HEK293 (cell line): ENCODE measurements around the gene CCDC124.

Experiments used
- GLIS2 ChIP-seq: fragments of 450-650 bp; formaldehyde crosslinking; IDR thresholded peaks from 2 replicates; pipeline ENCODE4 v1.5.1; 2016; ENCODE audit warnings: missing biosample characterization, missing genetic modification characterization
- HOXA7 ChIP-seq: sonication (generic); formaldehyde crosslinking; IDR thresholded peaks from 2 replicates; pipeline ENCODE4 v1.8.1; 2022; ENCODE audit warnings: missing genetic modification reagents, borderline replicate concordance
- KLF9 ChIP-seq: fragments of 450-650 bp; formaldehyde crosslinking; IDR thresholded peaks from 2 replicates; pipeline ENCODE4 v1.5.1; 2016; ENCODE audit warnings: missing biosample characterization, missing genetic modification characterization, low read depth
- SP2 ChIP-seq: fragments of 450-650 bp; formaldehyde crosslinking; IDR thresholded peaks from 2 replicates; pipeline ENCODE4 v1.5.1; 2016; ENCODE audit warnings: missing biosample characterization, missing genetic modification characterization
- SP7 ChIP-seq: fragments of 450-650 bp; formaldehyde crosslinking; IDR thresholded peaks from 2 replicates; pipeline ENCODE4 v1.5.1; 2016; ENCODE audit warnings: missing biosample characterization, missing genetic modification characterization
- ZBTB8A ChIP-seq: fragments of 450-650 bp; formaldehyde crosslinking; IDR thresholded peaks from 2 replicates; pipeline ENCODE4 v1.5.1; 2016; ENCODE audit warnings: missing biosample characterization, missing genetic modification characterization
- ZEB2 ChIP-seq: fragments of 450-650 bp; formaldehyde crosslinking; IDR thresholded peaks from 2 replicates; pipeline ENCODE4 v1.5.1; 2016; ENCODE audit warnings: missing biosample characterization, missing genetic modification characterization
- ZNF10 ChIP-seq: fragments of 450-650 bp; formaldehyde crosslinking; IDR thresholded peaks from 2 replicates; pipeline ENCODE4 v1.5.1; 2017; ENCODE audit warnings: missing biosample characterization, missing genetic modification characterization
- ZNF426 ChIP-seq: fragments of 450-650 bp; formaldehyde crosslinking; IDR thresholded peaks from 2 replicates; pipeline ENCODE4 v1.5.1; 2017; ENCODE audit warnings: missing biosample characterization, missing genetic modification characterization, mild to moderate bottlenecking, inconsistent platforms, moderate library complexity
- ZNF521 ChIP-seq: fragments of 450-650 bp; formaldehyde crosslinking; IDR thresholded peaks from 2 replicates; pipeline ENCODE4 v1.5.1; 2017; ENCODE audit warnings: missing biosample characterization, mild to moderate bottlenecking, missing genetic modification characterization
- ZNF600 ChIP-seq: fragments of 450-650 bp; formaldehyde crosslinking; IDR thresholded peaks from 2 replicates; pipeline ENCODE4 v1.5.1; 2016; ENCODE audit warnings: missing biosample characterization, missing genetic modification characterization
- ZNF677 ChIP-seq: fragments of 450-650 bp; IDR thresholded peaks from 2 replicates; pipeline ENCODE4 v1.5.0; 2018; ENCODE audit warnings: missing biosample characterization, mild to moderate bottlenecking, missing genetic modification characterization, moderate library complexity
- ZNF785 ChIP-seq: fragments of 450-650 bp; formaldehyde crosslinking; IDR thresholded peaks from 2 replicates; pipeline ENCODE4 v1.5.1; 2016; ENCODE audit warnings: missing biosample characterization, missing genetic modification characterization
- TF ChIP-seq, protein P1 (sequence below): fragments of 450-650 bp; formaldehyde crosslinking; IDR thresholded peaks from 2 replicates; pipeline ENCODE4; 2016; ENCODE audit warnings: missing biosample characterization, missing genetic modification characterization
- TF ChIP-seq, protein P2 (sequence below): fragments of 450-650 bp; formaldehyde crosslinking; IDR thresholded peaks from 2 replicates; pipeline ENCODE4 v1.5.1; 2016; ENCODE audit warnings: missing biosample characterization, missing genetic modification characterization
- TF ChIP-seq, protein P3 (sequence below): fragments of 450-650 bp; formaldehyde crosslinking; IDR thresholded peaks from 2 replicates; pipeline ENCODE4 v1.5.1; 2016; ENCODE audit warnings: missing biosample characterization, missing genetic modification characterization
- TF ChIP-seq, protein P4 (sequence below): fragments of 450-650 bp; formaldehyde crosslinking; IDR thresholded peaks from 2 replicates; pipeline ENCODE4 v1.5.1; 2016; ENCODE audit warnings: missing biosample characterization, missing genetic modification characterization, borderline replicate concordance
- TF ChIP-seq, protein P5 (sequence below): fragments of 450-650 bp; formaldehyde crosslinking; IDR thresholded peaks from 2 replicates; pipeline ENCODE4 v1.5.1; 2016; ENCODE audit warnings: missing biosample characterization, missing genetic modification characterization
- TF ChIP-seq, protein P6 (sequence below): fragments of 450-650 bp; formaldehyde crosslinking; IDR thresholded peaks from 2 replicates; pipeline ENCODE4 v1.5.1; 2017; ENCODE audit warnings: missing biosample characterization, missing genetic modification characterization
- TF ChIP-seq, protein P7 (sequence below): fragments of 450-650 bp; formaldehyde crosslinking; IDR thresholded peaks from 2 replicates; pipeline ENCODE4 v1.5.1; 2016; ENCODE audit warnings: missing biosample characterization, missing genetic modification characterization, low read depth

Gene CCDC124

DNA sequence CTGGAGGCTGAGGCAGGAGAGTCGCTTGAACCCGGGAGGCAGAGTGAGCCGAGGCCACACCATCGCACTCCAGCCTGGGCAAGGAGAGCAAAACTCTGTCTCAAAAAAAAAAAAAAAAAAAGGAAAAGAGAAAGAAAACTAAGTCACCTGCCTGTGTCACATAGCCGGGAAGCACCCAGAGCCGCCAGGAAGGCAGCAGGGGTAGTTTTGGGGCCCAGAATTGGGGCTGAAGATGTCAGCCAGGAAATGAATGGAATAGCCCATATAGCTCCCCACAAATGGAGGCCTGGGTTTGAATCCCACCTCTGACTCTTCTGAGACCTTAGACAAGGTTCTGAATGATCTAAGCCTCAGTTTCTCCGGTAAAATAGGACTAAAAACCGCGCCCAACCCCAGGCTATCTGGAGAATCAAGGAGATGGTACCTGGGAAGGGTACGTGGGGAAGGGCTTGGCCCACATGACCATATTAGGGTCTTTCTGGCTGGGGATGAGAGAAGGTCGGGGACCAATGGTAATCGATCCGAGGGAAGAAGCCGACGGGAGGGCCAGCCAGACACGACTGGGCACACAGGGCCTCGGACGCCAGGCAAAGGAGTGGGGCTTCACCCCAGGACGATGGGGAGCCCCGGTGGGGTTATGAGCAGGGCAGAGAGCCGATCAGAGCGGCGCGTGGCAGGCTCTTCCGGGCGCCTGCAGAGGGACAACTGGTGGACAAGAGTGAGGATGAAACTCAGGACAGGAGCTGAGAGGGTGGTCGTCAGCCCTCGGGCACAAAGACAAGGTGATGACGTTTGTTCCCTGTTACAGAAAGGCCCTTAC, 14.4 kb downstream of the CCDC124 start (continued):
- no peak for TF ChIP-seq ZNF521 (tag by site-specific recombination)
- peak; percentile 56 for TF ChIP-seq GLIS2
- TF ChIP-seq SP2 = peak; percentile 16; the same call in 1 of the 2 replicates
- TF ChIP-seq, protein P1, sequence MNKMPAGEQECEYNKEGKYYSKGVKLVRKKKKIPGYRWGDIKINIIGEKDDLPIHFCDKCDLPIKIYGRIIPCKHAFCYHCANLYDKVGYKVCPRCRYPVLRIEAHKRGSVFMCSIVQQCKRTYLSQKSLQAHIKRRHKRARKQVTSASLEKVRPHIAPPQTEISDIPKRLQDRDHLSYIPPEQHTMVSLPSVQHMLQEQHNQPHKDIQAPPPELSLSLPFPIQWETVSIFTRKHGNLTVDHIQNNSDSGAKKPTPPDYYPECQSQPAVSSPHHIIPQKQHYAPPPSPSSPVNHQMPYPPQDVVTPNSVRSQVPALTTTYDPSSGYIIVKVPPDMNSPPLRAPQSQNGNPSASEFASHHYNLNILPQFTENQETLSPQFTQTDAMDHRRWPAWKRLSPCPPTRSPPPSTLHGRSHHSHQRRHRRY (tag by site-specific recombination) = no peak
- no peak for TF ChIP-seq ZEB2
- peak; percentile 34; the same call in 1 of the 2 replicates for TF ChIP-seq ZBTB8A
- TF ChIP-seq ZNF677 (tag by site-specific recombination) = no peak
- TF ChIP-seq, protein P2, sequence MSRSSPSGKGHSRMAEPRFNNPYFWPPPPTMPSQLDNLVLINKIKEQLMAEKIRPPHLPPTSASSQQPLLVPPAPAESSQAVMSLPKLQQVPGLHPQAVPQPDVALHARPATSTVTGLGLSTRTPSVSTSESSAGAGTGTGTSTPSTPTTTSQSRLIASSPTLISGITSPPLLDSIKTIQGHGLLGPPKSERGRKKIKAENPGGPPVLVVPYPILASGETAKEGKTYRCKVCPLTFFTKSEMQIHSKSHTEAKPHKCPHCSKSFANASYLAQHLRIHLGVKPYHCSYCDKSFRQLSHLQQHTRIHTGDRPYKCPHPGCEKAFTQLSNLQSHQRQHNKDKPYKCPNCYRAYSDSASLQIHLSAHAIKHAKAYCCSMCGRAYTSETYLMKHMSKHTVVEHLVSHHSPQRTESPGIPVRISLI (tag by site-specific recombination) = no peak
- TF ChIP-seq, protein P3, sequence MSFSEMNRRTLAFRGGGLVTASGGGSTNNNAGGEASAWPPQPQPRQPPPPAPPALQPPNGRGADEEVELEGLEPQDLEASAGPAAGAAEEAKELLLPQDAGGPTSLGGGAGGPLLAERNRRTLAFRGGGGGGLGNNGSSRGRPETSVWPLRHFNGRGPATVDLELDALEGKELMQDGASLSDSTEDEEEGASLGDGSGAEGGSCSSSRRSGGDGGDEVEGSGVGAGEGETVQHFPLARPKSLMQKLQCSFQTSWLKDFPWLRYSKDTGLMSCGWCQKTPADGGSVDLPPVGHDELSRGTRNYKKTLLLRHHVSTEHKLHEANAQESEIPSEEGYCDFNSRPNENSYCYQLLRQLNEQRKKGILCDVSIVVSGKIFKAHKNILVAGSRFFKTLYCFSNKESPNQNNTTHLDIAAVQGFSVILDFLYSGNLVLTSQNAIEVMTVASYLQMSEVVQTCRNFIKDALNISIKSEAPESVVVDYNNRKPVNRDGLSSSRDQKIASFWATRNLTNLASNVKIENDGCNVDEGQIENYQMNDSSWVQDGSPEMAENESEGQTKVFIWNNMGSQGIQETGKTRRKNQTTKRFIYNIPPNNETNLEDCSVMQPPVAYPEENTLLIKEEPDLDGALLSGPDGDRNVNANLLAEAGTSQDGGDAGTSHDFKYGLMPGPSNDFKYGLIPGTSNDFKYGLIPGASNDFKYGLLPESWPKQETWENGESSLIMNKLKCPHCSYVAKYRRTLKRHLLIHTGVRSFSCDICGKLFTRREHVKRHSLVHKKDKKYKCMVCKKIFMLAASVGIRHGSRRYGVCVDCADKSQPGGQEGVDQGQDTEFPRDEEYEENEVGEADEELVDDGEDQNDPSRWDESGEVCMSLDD (tag by site-specific recombination) = peak; percentile 68; the same call in 1 of the 2 replicates
- no peak for TF ChIP-seq ZNF600 (tag by site-specific recombination)
- TF ChIP-seq, protein P4, sequence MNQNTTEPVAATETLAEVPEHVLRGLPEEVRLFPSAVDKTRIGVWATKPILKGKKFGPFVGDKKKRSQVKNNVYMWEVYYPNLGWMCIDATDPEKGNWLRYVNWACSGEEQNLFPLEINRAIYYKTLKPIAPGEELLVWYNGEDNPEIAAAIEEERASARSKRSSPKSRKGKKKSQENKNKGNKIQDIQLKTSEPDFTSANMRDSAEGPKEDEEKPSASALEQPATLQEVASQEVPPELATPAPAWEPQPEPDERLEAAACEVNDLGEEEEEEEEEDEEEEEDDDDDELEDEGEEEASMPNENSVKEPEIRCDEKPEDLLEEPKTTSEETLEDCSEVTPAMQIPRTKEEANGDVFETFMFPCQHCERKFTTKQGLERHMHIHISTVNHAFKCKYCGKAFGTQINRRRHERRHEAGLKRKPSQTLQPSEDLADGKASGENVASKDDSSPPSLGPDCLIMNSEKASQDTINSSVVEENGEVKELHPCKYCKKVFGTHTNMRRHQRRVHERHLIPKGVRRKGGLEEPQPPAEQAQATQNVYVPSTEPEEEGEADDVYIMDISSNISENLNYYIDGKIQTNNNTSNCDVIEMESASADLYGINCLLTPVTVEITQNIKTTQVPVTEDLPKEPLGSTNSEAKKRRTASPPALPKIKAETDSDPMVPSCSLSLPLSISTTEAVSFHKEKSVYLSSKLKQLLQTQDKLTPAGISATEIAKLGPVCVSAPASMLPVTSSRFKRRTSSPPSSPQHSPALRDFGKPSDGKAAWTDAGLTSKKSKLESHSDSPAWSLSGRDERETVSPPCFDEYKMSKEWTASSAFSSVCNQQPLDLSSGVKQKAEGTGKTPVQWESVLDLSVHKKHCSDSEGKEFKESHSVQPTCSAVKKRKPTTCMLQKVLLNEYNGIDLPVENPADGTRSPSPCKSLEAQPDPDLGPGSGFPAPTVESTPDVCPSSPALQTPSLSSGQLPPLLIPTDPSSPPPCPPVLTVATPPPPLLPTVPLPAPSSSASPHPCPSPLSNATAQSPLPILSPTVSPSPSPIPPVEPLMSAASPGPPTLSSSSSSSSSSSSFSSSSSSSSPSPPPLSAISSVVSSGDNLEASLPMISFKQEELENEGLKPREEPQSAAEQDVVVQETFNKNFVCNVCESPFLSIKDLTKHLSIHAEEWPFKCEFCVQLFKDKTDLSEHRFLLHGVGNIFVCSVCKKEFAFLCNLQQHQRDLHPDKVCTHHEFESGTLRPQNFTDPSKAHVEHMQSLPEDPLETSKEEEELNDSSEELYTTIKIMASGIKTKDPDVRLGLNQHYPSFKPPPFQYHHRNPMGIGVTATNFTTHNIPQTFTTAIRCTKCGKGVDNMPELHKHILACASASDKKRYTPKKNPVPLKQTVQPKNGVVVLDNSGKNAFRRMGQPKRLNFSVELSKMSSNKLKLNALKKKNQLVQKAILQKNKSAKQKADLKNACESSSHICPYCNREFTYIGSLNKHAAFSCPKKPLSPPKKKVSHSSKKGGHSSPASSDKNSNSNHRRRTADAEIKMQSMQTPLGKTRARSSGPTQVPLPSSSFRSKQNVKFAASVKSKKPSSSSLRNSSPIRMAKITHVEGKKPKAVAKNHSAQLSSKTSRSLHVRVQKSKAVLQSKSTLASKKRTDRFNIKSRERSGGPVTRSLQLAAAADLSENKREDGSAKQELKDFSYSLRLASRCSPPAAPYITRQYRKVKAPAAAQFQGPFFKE (tag by site-specific recombination) = no peak
- TF ChIP-seq ZNF10 (tag by site-specific recombination) = no peak
- TF ChIP-seq KLF9 (tag by site-specific recombination) = peak; percentile 11; the same call in 1 of the 2 replicates
- TF ChIP-seq, protein P5, sequence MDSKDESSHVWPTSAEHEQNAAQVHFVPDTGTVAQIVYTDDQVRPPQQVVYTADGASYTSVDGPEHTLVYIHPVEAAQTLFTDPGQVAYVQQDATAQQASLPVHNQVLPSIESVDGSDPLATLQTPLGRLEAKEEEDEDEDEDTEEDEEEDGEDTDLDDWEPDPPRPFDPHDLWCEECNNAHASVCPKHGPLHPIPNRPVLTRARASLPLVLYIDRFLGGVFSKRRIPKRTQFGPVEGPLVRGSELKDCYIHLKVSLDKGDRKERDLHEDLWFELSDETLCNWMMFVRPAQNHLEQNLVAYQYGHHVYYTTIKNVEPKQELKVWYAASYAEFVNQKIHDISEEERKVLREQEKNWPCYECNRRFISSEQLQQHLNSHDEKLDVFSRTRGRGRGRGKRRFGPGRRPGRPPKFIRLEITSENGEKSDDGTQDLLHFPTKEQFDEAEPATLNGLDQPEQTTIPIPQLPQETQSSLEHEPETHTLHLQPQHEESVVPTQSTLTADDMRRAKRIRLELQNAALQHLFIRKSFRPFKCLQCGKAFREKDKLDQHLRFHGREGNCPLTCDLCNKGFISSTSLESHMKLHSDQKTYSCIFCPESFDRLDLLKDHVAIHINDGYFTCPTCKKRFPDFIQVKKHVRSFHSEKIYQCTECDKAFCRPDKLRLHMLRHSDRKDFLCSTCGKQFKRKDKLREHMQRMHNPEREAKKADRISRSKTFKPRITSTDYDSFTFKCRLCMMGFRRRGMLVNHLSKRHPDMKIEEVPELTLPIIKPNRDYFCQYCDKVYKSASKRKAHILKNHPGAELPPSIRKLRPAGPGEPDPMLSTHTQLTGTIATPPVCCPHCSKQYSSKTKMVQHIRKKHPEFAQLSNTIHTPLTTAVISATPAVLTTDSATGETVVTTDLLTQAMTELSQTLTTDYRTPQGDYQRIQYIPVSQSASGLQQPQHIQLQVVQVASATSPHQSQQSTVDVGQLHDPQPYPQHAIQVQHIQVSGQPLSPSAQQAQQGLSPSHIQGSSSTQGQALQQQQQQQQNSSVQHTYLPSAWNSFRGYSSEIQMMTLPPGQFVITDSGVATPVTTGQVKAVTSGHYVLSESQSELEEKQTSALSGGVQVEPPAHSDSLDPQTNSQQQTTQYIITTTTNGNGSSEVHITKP (tag by site-specific recombination) = peak; percentile 76
- TF ChIP-seq ZNF785 (tag by site-specific recombination) = no peak
- TF ChIP-seq ZNF426 (tag by site-specific recombination) = no peak
- TF ChIP-seq, protein P6, sequence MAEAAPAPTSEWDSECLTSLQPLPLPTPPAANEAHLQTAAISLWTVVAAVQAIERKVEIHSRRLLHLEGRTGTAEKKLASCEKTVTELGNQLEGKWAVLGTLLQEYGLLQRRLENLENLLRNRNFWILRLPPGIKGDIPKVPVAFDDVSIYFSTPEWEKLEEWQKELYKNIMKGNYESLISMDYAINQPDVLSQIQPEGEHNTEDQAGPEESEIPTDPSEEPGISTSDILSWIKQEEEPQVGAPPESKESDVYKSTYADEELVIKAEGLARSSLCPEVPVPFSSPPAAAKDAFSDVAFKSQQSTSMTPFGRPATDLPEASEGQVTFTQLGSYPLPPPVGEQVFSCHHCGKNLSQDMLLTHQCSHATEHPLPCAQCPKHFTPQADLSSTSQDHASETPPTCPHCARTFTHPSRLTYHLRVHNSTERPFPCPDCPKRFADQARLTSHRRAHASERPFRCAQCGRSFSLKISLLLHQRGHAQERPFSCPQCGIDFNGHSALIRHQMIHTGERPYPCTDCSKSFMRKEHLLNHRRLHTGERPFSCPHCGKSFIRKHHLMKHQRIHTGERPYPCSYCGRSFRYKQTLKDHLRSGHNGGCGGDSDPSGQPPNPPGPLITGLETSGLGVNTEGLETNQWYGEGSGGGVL = no peak
- TF ChIP-seq, protein P7, sequence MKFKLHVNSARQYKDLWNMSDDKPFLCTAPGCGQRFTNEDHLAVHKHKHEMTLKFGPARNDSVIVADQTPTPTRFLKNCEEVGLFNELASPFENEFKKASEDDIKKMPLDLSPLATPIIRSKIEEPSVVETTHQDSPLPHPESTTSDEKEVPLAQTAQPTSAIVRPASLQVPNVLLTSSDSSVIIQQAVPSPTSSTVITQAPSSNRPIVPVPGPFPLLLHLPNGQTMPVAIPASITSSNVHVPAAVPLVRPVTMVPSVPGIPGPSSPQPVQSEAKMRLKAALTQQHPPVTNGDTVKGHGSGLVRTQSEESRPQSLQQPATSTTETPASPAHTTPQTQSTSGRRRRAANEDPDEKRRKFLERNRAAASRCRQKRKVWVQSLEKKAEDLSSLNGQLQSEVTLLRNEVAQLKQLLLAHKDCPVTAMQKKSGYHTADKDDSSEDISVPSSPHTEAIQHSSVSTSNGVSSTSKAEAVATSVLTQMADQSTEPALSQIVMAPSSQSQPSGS = no peak
- no peak for TF ChIP-seq HOXA7
- TF ChIP-seq SP7 = 0 out of 2 replicates have a peak, but pooled peaks have one; percentile 16
